CD4-positive, alpha-beta T cell treated with Interleukin-6 at 100 ng/mL for 8 hours (primary cell): Measurements from ENCODE around the gene RFFL.
"Not testable (repeated sequence)": the region's sequence is repeated elsewhere in the genome, so short reads cannot be mapped to it uniquely, and the experiment has no call there.

Experiments
- DNase-seq: peaks from one replicate; pipeline ENCODE4 v3.0.0-alpha.2; 2020; ENCODE audit warnings: mixed read lengths, low spot score

RFFL gene

GRCh38 chr17:35046740-35047283, 16.7 kb downstream of the RFFL start:
- peak; percentile 79 for DNase-seq

DNA sequence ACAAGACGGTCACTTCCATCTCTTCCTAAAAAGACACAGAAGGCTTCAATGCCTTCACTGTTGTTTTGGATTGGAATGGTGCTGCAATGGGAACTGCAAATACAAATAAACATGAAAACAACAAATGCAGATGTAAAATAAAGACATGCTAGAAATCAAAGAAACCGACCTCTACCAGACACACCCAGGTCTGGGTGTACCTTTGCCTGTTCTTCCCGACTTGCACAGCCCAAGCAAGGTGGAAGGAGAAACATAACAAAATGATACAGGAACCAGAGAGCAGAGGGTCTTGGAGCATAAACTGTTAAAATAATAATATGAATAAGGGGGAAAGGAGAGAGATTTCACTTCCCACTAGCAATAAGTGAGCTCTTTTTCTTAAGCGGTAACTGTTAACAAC, 17.3 kb downstream of the RFFL start:
- DNase-seq: no peak

DNA sequence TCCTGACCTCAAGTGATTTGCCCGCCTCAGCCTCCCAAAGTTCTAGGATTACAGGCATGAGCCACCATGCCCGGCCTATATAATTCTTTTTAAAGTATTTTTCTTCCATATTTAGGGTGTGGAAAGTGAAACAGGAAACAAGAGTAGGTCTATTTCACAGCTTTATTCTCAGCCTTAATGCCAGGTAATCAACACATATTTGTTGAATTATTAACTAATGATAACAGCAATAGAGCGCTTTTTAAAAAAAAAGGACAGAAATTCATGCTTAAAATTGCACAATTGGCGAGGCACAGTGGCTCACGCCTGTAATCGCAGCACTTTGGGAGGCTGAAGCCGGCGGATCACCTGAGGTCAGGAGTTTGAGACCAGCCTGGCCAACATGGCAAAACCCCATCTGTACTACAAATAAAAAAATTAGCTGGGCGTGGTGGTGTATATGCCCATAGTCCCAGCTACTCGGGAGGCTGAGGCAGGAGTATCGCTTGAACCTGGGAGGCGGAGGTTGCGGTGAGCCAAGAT, 18.0 kb downstream of the RFFL start:
- not testable (repeated sequence) for DNase-seq

DNA sequence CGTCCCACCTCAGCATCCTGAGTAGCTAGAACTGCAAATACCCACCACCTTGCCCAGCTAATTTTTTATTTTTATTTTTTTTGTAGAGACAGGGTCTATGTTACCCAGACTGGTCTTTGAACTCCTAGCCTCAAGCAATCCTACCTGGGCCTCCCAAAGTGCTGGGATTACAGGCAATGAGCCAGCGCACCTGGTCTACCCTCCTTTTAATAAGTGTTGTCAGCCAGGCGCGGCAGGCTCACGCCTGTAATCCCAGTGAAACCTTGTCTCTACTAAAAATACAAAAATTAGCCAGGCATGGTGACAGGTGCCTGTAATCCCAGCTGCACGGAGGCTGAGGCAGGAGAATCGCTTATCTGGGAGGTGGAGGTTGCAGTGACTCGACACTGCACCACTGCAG, 19.3 kb downstream of the RFFL start:
- no peak for DNase-seq

DNA sequence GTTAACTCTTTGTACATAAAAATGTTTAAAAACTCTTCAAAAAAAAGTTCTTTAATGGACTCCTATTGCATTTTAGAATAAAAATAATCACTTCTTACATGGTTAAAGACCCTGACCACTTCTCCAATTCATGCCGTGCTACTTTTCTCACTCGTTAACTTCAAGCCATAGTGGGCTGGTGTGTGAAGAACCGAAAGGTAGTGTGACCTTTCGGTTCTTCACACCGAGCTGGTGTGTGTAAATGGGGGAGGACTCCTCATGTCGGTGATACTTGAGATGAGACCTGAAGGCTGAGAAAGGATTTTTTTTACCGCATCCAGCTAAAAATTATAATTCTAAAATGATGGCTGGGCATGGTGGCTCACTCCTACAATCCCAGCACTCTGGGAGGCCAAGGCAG, 22.1 kb downstream of the RFFL start:
- no peak for DNase-seq

DNA sequence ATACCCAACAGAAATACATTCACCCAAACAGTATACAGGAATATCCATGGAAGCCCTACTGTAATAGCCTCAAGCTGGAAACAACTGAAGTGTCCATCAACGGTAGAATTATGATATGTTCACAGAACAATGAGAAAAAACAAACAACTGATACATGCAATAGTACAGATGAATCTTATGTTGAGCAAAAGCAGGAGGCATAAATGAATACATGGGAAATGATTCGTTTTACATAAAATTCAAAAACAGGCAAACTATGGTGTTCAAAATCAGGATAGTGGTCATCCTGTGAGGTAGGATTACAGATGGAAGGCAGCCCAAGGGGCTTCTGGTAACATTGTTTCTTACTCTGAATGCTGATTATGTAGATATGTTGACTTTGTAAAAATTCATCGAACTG, 25.1 kb downstream of the RFFL start:
- DNase-seq: no peak

GRCh38 chr17:35030780-35031179, 32.7 kb downstream of the RFFL start:
- no peak for DNase-seq

DNA sequence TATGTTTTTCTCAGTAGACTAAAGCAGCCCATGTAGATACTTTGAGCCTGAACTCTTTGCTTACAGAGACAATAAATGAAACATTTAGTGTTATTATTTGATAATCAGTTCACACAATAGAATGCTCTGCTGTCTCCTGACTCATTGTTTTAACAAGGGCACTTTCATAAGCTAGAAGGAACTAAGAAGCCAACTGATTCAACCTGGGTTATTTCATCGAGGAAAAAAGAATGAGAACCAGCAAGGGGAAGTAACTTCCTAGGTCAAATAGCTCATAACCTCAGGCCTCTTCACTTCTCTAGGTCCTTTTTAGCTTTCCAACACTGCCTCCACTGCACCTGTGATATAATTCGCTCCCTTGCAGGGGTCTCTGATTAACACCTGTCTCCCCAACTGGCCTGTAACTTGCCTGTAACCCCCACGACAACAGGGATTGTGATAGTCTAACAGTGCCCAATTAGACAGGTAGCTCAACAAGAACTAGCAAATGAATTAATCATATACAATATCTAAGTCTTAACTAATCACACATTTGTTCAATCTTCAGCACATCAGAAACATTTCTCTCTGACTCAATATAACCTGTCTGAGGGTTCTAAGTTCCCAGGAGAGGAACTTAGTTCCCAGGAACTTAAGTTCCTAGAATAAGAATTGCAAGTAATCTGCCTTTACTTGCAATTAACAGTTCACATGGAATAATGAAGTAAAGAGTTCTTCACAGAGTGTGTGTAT, 34.8 kb downstream of the RFFL start:
- no peak for DNase-seq

GRCh38 chr17:35028097-35028496, 35.4 kb downstream of the RFFL start:
- DNase-seq: not testable (repeated sequence)

GRCh38 chr17:35025541-35025940, 38.0 kb downstream of the RFFL start:
- DNase-seq: no peak

DNA sequence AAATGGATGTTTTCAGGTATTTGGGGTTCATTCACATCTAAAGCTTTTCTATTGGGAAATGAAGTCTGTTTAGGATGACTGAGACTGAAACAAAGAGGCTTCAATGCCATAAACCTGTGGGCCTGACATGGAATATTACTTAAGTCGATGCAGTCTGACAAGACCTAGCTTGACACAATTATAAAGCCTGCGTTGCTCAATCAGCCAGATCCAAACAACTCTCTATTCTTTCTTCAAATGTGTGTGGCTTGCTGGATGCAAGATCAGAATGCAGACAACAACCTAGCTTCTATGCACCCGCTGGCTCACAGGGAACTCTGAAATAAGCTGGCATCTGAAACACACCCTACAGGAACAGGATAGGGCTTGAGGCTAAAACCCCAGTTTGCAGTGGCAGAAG, 40.0 kb downstream of the RFFL start:
- no peak for DNase-seq

DNA sequence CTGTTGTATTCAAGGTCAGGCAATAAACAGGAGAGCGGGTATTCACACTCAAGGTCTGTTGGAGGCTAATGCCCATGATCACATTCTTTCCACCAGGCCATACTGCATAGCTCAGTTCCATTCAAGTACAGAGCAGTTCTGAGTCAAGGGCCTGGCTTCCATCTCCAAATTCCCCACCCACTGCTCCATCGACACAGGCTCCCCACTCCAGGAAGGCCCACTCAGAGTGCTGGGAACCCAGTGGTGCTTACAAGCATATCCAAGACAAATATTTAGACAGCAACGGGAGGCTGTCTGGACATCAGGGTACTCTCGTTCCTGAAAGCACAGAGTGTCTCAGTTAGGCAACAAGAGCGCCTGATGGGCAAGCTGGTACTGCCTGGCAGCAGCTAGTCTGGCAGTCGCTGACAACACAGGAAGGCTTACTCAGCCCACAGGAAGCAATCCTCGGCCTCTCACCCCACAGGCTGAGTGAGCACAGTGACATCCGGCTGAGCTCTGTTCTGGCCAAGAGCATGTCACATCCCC, 40.9 kb downstream of the RFFL start:
- peak; percentile 83 for DNase-seq

DNA sequence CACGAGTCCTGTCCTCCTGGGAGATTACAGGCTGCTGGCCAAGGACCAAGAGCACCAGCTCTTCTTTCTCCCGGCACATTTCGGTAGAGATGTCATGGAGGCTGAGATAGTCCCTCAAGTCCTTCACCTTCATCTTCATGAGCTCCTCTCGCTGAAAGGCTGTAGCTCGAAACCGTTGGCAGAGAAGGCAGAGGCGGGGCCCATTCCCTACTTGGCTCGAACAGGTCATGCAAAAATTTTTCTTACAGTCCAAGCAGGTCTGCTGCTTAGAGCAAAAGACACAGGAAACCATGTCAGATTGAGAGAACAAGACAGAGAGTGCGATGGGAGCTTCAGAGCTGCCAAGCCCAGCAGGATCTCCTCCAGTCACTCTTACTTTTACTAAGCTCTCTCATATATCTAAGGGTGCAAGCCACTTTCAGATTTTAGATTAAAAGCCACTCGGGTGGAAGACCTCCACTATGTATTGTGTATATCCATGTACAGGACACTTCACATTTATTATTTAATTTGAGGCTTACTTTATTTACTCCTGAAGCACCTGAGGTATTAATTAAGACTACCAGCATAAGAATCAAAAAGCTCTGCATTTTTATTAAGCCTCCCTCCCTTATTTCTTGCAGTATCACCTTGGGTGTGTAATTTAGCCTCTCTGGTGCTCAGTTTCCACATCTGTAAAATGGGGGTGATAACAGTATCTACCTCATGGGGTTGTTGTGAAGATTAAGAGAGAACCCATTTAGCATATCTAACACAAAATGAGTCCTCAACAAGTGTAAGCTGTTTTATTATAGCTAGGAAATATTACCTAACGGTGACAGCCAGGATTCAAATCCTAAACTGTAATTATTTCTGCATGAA, 41.8 kb downstream of the RFFL start:
- DNase-seq: no peak

DNA sequence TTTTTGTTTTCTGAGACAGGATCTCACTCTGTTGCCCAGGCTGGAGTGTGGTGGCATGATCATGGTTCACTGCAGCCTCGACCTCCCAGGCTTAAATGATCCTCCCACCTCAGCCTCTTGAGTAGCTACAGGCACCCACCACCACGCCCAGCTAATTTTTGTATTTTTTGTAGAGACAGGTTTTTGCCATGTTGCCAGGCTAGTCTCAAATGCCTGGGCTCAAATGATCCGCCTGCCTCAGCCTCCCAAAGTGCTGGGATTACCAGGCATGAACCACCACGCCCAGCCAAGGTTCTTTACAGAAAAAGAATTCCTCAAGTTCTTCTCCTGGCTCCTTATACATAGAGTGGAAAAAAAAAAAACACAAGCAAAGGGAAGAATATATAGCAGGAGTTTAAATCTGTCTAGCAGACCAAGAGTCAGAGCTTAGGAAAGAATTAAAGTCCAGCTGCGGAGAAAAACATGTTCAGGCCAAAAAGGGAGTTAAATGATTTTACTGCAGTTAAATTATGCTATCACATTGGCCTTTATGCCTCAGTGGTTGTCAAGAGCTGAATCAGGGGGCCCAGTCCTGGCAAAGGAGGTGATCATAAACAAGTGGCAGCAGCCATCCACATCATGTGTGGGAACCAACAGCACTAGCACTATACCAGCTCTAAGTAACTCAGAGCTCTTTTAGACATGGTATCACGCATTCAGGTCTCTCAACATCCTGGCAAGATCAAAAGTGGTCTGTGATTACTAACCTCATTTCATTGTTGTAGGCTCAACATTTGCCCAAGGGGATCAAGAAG, 43.9 kb downstream of the RFFL start:
- DNase-seq: no peak

DNA sequence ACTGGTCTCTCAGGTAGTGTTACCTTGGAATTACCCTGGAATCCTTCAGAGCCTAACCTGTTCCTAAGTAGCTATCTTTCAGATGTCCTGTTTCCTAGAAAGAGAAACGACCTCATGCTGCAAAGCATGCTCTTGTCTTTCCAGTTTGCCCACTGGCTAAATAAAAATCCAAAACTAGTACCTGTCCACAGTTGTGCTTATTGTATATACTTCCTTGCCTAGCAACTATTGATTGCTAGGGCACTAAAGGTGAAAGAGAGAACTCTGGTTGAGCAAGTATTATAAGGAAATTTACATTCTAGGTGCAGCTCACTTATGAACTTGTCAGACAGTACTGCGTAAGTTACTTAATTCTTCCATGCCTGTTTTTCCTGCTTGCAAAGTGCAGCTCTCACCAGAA, 44.7 kb downstream of the RFFL start:
- no peak for DNase-seq

DNA sequence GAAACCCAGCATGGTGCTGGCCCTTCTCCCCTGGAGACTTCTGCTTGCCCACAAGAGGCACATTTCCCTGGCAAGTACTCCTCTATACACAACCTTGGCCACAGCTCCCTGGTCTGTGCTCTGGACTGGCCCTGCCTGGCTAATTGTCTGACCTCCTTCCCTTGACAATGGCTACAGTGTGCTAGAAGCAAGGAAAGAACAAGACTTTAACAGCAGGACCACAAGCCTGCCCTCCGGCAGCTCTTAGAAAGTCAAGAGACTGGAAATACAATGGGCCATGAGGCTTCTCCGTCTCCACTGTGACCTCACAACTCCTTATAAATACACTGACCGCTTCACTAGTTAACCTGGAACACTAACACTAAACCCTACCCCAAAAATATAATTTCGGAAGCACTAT, 46.5 kb downstream of the RFFL start:
- DNase-seq: no peak

DNA sequence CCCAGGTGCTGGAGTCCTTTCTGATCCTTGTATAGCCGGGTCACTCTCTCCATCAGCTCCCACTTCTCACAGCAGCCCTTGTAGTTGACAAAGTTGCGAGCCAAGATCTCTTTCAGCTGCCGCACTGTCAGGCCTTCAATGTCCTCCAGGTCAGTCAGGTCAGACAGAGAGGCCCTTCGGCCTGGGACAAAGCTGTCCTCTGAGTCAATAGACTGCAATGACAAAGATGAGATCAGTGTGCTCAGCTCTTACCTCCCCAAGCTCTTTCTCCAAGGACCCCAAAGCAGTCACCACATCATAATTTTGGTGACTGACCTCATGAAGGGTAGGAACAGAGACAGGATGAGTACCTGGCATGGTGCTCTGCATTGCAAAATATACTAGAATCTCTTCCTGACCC, 47.1 kb downstream of the RFFL start:
- no peak for DNase-seq

GRCh38 chr17:35011671-35012216, 51.8 kb downstream of the RFFL start:
- no peak for DNase-seq

GRCh38 chr17:35010093-35010492, 53.4 kb downstream of the RFFL start:
- no peak for DNase-seq

- no peak for DNase-seq
Measured at GRCh38 chr17:35006961-35007360, 56.5 kb downstream of the RFFL start.

GRCh38 chr17:35006345-35006744, 57.2 kb downstream of the RFFL start:
- no peak for DNase-seq

DNA sequence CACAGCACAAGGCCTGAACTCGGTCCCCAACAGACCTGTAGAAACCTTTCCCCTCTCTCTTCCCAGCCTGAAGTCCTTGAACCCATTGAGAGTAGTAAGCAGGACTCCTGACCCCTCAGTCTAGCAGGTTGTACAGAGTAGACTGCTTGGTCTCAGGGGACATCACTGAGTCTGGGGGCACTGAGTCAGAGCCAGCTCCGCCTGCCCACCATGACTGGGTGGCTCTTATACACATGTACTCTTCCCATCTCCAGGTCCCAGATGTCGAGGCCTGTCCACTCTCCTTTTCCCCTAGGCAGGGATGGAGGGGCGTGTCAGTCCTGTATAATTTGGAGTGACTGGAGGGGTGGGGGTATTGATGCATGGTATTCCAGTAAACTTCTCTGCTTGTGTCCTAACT, 59.7 kb downstream of the RFFL start:
- no peak for DNase-seq
